ENCODE data around the gene NACC2. TPM values are rescaled to one million over a fixed set of nuclear protein-coding genes. Genes with fewer than 3 reads are reported as not detected.
"Not testable (repeated sequence)": the region's sequence is repeated elsewhere in the genome, so short reads cannot be mapped to it uniquely, and the experiment has no call there.

NACC2 gene
- total and polyA plus RNA-seq, 2 donors (not counting 1 experiment from before 2014, with no cell fraction given), result 12.3 to 18.2 TPM

GRCh38 chr9:136075134-136075841, 19.8 kb downstream of the NACC2 start:
- Histone ChIP-seq H4K20me1 (ENCODE audit: control insufficient read depth, extremely low read depth, insufficient read depth, low read length) (no peaks in the 10 kb centered on the region), H3K27ac (ENCODE audit: insufficient read depth, low read length) (no peak overlapping the region)

GRCh38 chr9:136074706-136075105, 20.4 kb downstream of the NACC2 start:
- H3K9me3 ChIP-seq (ENCODE audit: control insufficient read depth, insufficient read depth, low read depth, low read length), result no peaks in the 10 kb centered on the region
- TF ChIP-seq CTCF (conservative IDR thresholded peaks at IDR 0.05 in 1 of 2, IDR thresholded peaks at IDR 0.05 in 1 of 2; ENCODE audit: low read depth in 1 of 2, low read length in 2 of 2), result no peak
- no peak for TF ChIP-seq EZH2 (IDR thresholded peaks at IDR 0.05; ENCODE audit: low read length, missing control alignments)
- H3K4me1 ChIP-seq (ENCODE audit: control insufficient read depth, extremely low read depth, insufficient read depth, low read length), result no peaks in the 10 kb centered on the region
- no peak overlapping the region for H3K9ac ChIP-seq (ENCODE audit: insufficient read depth, low read length)
- no peaks in the 10 kb centered on the region for H3K27me3 ChIP-seq (ENCODE audit: control insufficient read depth, insufficient read depth, low read length)
- H4K20me1 ChIP-seq (ENCODE audit: control insufficient read depth, extremely low read depth, insufficient read depth, low read length), result no peaks in the 10 kb centered on the region
- peaks cover 3% of the 10 kb centered on the region for H3K36me3 ChIP-seq (ENCODE audit: control insufficient read depth, insufficient read depth, low read length)
- H2AFZ ChIP-seq (ENCODE audit: low read length), result no peak overlapping the region
- no peak for DNase-seq (ENCODE audit: low read depth in 2 of 2)
- peaks cover 20% of the 10 kb centered on the region for H3K79me2 ChIP-seq (ENCODE audit: control insufficient read depth, insufficient read depth, low read length)
- no peak overlapping the region for H3K27ac ChIP-seq (ENCODE audit: insufficient read depth, low read length)
- H3K4me2 ChIP-seq (ENCODE audit: extremely low read depth, insufficient read depth, low read length), result no peak overlapping the region
- no peak overlapping the region for H3K4me3 ChIP-seq (replicated peaks in 1 of 4; ENCODE audit: control extremely low read depth in 1 of 4, insufficient read depth in 1 of 4, low read depth in 3 of 4, low read length in 4 of 4)

More at GRCh38 chr9:136075134-136075841, 19.8 kb downstream of the NACC2 start:
- Histone ChIP-seq H3K9me3 (ENCODE audit: control insufficient read depth, insufficient read depth, low read depth, low read length) (no peaks in the 10 kb centered on the region), H3K4me2 (ENCODE audit: extremely low read depth, insufficient read depth, low read length) (no peak overlapping the region), H2AFZ (ENCODE audit: low read length) (no peak overlapping the region), H3K79me2 (ENCODE audit: control insufficient read depth, insufficient read depth, low read length) (peaks cover 21% of the 10 kb centered on the region), H3K27me3 (ENCODE audit: control insufficient read depth, insufficient read depth, low read length) (no peaks in the 10 kb centered on the region), H3K9ac (ENCODE audit: insufficient read depth, low read length) (no peak overlapping the region), H3K4me3 (replicated peaks in 1 of 4; ENCODE audit: control extremely low read depth in 1 of 4, insufficient read depth in 1 of 4, low read depth in 3 of 4, low read length in 4 of 4) (no peak overlapping the region), H3K36me3 (ENCODE audit: control insufficient read depth, insufficient read depth, low read length) (peaks cover 3% of the 10 kb centered on the region), H3K4me1 (ENCODE audit: control insufficient read depth, extremely low read depth, insufficient read depth, low read length) (no peaks in the 10 kb centered on the region)
- TF ChIP-seq CTCF (conservative IDR thresholded peaks at IDR 0.05 in 1 of 2, IDR thresholded peaks at IDR 0.05 in 1 of 2; ENCODE audit: low read depth in 1 of 2, low read length in 2 of 2) (no peak), EZH2 (IDR thresholded peaks at IDR 0.05; ENCODE audit: low read length, missing control alignments) (no peak)
- DNase-seq (ENCODE audit: low read depth in 2 of 2), result no peak

DNA sequence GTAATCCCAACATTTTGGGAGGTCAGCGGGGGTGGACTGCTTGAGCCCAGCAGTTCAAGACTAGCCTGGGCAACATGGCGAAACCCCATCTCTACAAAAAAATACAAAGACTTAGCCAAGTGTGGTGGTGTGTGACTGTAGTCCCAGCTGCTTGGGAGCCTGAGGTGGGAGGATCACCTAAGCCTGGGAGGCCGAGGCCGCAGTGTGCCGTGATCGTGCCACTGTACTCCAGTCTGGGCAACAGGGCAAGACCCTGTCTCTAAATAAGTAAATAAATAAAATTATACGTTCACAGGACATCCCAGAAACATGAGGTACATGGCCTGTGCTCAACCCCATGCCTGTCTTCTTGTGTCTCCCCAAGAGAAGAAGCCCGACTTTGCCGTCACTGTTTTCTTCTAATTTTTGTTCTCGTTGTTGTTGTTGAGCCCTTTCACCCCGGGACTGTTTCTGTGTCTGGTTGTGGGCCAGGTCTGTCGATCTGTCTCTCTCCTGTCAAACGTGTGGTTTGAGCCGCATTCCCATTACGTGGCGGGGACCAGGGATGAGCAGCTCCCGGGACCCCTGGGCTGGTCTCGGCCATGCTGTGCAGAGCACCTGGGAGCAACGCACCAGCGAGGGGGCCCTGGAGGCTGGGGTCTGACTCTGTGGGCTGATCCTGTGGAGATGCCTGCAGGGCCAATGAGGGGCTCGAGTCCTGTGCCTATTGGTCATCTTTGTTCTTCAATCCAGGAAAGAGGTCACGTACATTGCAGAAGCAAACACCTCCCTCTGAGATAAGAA, 32.2 kb downstream of the NACC2 start:
- Histone ChIP-seq H4K20me1 (ENCODE audit: control insufficient read depth, extremely low read depth, insufficient read depth, low read length) (no peaks in the 10 kb centered on the region), H3K9me3 (ENCODE audit: control insufficient read depth, insufficient read depth, low read depth, low read length) (no peaks in the 10 kb centered on the region), H3K4me2 (ENCODE audit: extremely low read depth, insufficient read depth, low read length) (no peak overlapping the region), H3K36me3 (ENCODE audit: control insufficient read depth, insufficient read depth, low read length) (no peaks in the 10 kb centered on the region), H3K27ac (ENCODE audit: insufficient read depth, low read length) (no peak overlapping the region), H3K4me3 (replicated peaks in 1 of 4; ENCODE audit: control extremely low read depth in 1 of 4, insufficient read depth in 1 of 4, low read depth in 3 of 4, low read length in 4 of 4) (no peak overlapping the region), H3K27me3 (ENCODE audit: control insufficient read depth, insufficient read depth, low read length) (no peaks in the 10 kb centered on the region), H3K9ac (ENCODE audit: insufficient read depth, low read length) (no peak overlapping the region), H2AFZ (ENCODE audit: low read length) (no peak overlapping the region), H3K79me2 (ENCODE audit: control insufficient read depth, insufficient read depth, low read length) (peaks cover 15% of the 10 kb centered on the region), H3K4me1 (ENCODE audit: control insufficient read depth, extremely low read depth, insufficient read depth, low read length) (no peaks in the 10 kb centered on the region)
- TF ChIP-seq EZH2 (IDR thresholded peaks at IDR 0.05; ENCODE audit: low read length, missing control alignments) (no peak), CTCF (conservative IDR thresholded peaks at IDR 0.05 in 1 of 2, IDR thresholded peaks at IDR 0.05 in 1 of 2; ENCODE audit: low read depth in 1 of 2, low read length in 2 of 2) (no peak)
- DNase-seq (ENCODE audit: low read depth in 2 of 2), result no peak

- H3K9me3 ChIP-seq (ENCODE audit: control insufficient read depth, insufficient read depth, low read depth, low read length); H3K4me2 ChIP-seq (ENCODE audit: extremely low read depth, insufficient read depth, low read length); H3K36me3 ChIP-seq (ENCODE audit: control insufficient read depth, insufficient read depth, low read length); H3K27ac ChIP-seq (ENCODE audit: insufficient read depth, low read length); H2AFZ ChIP-seq (ENCODE audit: low read length); H4K20me1 ChIP-seq (ENCODE audit: control insufficient read depth, extremely low read depth, insufficient read depth, low read length); H3K4me3 ChIP-seq (replicated peaks in 1 of 4; ENCODE audit: control extremely low read depth in 1 of 4, insufficient read depth in 1 of 4, low read depth in 3 of 4, low read length in 4 of 4); H3K27me3 ChIP-seq (ENCODE audit: control insufficient read depth, insufficient read depth, low read length); H3K9ac ChIP-seq (ENCODE audit: insufficient read depth, low read length); H3K4me1 ChIP-seq (ENCODE audit: control insufficient read depth, extremely low read depth, insufficient read depth, low read length); DNase-seq (ENCODE audit: low read depth in 2 of 2): not testable (repeated sequence)
- H3K79me2 ChIP-seq (ENCODE audit: control insufficient read depth, insufficient read depth, low read length), result peaks cover 14% of the 10 kb centered on the region
Measured at GRCh38 chr9:136061916-136062315, 33.2 kb downstream of the NACC2 start.

Measured in fibroblast of lung (primary cell).